Measurements from ENCODE around the gene ACVR1B.

ACVR1B gene

GRCh38 chr12:51925346-51926063, 26.0 kb upstream of the ACVR1B start:
- peak overlapping the region; percentile 23; the same call in 1 of the 2 replicates for H3K27ac ChIP-seq

GRCh38 chr12:51926064-51926632, 25.4 kb upstream of the ACVR1B start:
- H3K27ac ChIP-seq = peak overlapping the region; percentile 23; the same call in 1 of the 2 replicates
- no peak for TF ChIP-seq CTCF (conservative IDR thresholded peaks at IDR 0.05)

More at GRCh38 chr12:51925346-51926063, 26.0 kb upstream of the ACVR1B start:
- no peak for TF ChIP-seq CTCF (conservative IDR thresholded peaks at IDR 0.05)

GRCh38 chr12:51926718-51927117, 24.8 kb upstream of the ACVR1B start:
- TF ChIP-seq CTCF (conservative IDR thresholded peaks at IDR 0.05) = peak; percentile 86
- H3K27ac ChIP-seq = no peak overlapping the region; the same call in 1 of the 2 replicates

- no peak overlapping the region for H3K27ac ChIP-seq
- no peak for TF ChIP-seq CTCF (conservative IDR thresholded peaks at IDR 0.05)
Measured at GRCh38 chr12:51932218-51933076, 19.1 kb upstream of the ACVR1B start.

- TF ChIP-seq CTCF (conservative IDR thresholded peaks at IDR 0.05) = no peak
- no peak overlapping the region for H3K27ac ChIP-seq
Measured at GRCh38 chr12:51934080-51934479, 17.4 kb upstream of the ACVR1B start.

- H3K27ac ChIP-seq = no peak overlapping the region
- TF ChIP-seq CTCF (conservative IDR thresholded peaks at IDR 0.05) = no peak
Measured at GRCh38 chr12:51937926-51938325, 13.6 kb upstream of the ACVR1B start.

GRCh38 chr12:51938726-51939125, 12.8 kb upstream of the ACVR1B start:
- H3K27ac ChIP-seq = no peak overlapping the region
- no peak for TF ChIP-seq CTCF (conservative IDR thresholded peaks at IDR 0.05)
